Spleen (tissue), 7 donors: ENCODE measurements around the gene E4F1.

Experiments
- POLR2A ChIP-seq, 3 donors: fragments of 450-650 bp; IDR thresholded peaks; one replicate each; pipeline ENCODE4 v1.5.1; 2017; ENCODE audit warnings: antibody characterized with exemption in 3 of 3, mild to moderate bottlenecking in 1 of 3
- POLR2AphosphoS5 ChIP-seq, 3 donors: sonication (generic); formaldehyde crosslinking; IDR thresholded peaks; one replicate each; pipeline ENCODE4 v1.5.1; 2017; ENCODE audit warnings: antibody characterized with exemption in 3 of 3
- TF ChIP-seq, protein P1 (sequence below), 11 experiments: fragments of 200-600 bp in 7 of 11; fragments of 450-650 bp in 4 of 11; sonication (generic) in 4 of 11; IDR thresholded peaks in 8 of 11; conservative IDR thresholded peaks in 3 of 11; 1 replicate in 7 of 11; 2 replicates in 4 of 11; pipeline versions ENCODE4 v1.4.0 to v1.8.0; 2016 to 2021; ENCODE audit warnings: antibody characterized with exemption in 11 of 11, inconsistent platforms in 4 of 11, mild to moderate bottlenecking in 1 of 11
- donor health status: DM: no; HTN: no; CAD: no; lungs with moderate emphysema.
- donor health status: DM: no; HTN: no; CAD: no.
- donor health status: DM: no; HTN: no; CAD: no.

GRCh38 chr16:2194166-2194834, 29.1 kb upstream of the E4F1 start:
- TF ChIP-seq, protein P1, sequence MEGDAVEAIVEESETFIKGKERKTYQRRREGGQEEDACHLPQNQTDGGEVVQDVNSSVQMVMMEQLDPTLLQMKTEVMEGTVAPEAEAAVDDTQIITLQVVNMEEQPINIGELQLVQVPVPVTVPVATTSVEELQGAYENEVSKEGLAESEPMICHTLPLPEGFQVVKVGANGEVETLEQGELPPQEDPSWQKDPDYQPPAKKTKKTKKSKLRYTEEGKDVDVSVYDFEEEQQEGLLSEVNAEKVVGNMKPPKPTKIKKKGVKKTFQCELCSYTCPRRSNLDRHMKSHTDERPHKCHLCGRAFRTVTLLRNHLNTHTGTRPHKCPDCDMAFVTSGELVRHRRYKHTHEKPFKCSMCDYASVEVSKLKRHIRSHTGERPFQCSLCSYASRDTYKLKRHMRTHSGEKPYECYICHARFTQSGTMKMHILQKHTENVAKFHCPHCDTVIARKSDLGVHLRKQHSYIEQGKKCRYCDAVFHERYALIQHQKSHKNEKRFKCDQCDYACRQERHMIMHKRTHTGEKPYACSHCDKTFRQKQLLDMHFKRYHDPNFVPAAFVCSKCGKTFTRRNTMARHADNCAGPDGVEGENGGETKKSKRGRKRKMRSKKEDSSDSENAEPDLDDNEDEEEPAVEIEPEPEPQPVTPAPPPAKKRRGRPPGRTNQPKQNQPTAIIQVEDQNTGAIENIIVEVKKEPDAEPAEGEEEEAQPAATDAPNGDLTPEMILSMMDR (IDR thresholded peaks at IDR 0.05 in 8 of 11, conservative IDR thresholded peaks at IDR 0.05 in 3 of 11): no peak
- no peak for TF ChIP-seq POLR2A (IDR thresholded peaks at IDR 0.05)
- TF ChIP-seq POLR2AphosphoS5 (IDR thresholded peaks at IDR 0.05): no peak
